Neuronal stem cell (in vitro differentiated cells): ENCODE data around the gene NPAS3.

ENCODE experiments used
- DNase-seq: peaks from one replicate; pipeline ENCODE4 v3.0.0-alpha.2; 2013; ENCODE audit warnings: low spot score
- H2AFZ ChIP-seq: one replicate; pipeline ENCODE4 v1.6.1; 2013; ENCODE audit warnings: mild to moderate bottlenecking, low read length, inconsistent platforms
- H2AK5ac ChIP-seq: 2 replicates; pipeline ENCODE4 v1.6.1; 2013; ENCODE audit warnings: low read depth, mild to moderate bottlenecking, inconsistent platforms, low read length, moderate library complexity, mixed read lengths
- H2BK120ac ChIP-seq: 2 replicates; pipeline ENCODE4 v1.6.1; 2013; ENCODE audit warnings: low read depth, mild to moderate bottlenecking, inconsistent platforms, low read length, moderate library complexity, mixed read lengths
- H2BK12ac ChIP-seq: one replicate; pipeline ENCODE4 v1.6.1; 2013; ENCODE audit warnings: low read length, inconsistent platforms
- H2BK15ac ChIP-seq: 2 replicates; pipeline ENCODE4 v1.6.1; 2013; ENCODE audit warnings: mild to moderate bottlenecking, low read length, inconsistent platforms, mixed read lengths
- H2BK5ac ChIP-seq: one replicate; pipeline ENCODE4 v1.6.1; 2013; ENCODE audit warnings: inconsistent platforms, mild to moderate bottlenecking, low read length, moderate library complexity
- H3K14ac ChIP-seq: one replicate; pipeline ENCODE4 v1.6.1; 2013; ENCODE audit warnings: low read length, inconsistent platforms
- H3K18ac ChIP-seq: 2 replicates; pipeline ENCODE4 v1.6.1; 2013; ENCODE audit warnings: low read length, inconsistent platforms
- H3K23ac ChIP-seq: 2 replicates; pipeline ENCODE4 v1.6.1; 2013; ENCODE audit warnings: low read depth, mild to moderate bottlenecking, mixed read lengths, low read length, inconsistent platforms; ENCODE audit not compliant: poor library complexity
- H3K27ac ChIP-seq: replicated peaks from 3 replicates; pipeline ENCODE4 v1.5.1; 2013; ENCODE audit warnings: low read length, inconsistent platforms
- H3K27me3 ChIP-seq, 3 experiments: 2 replicates each; pipeline ENCODE4 v1.6.1; 2013; ENCODE audit warnings: low read length in 3 of 3, mild to moderate bottlenecking in 2 of 3, inconsistent platforms in 1 of 3, low read depth in 1 of 3, mixed read lengths in 1 of 3, moderate library complexity in 1 of 3; ENCODE audit not compliant: control insufficient read depth in 3 of 3, insufficient read depth in 3 of 3
- H3K36me3 ChIP-seq, 2 donors: replicated peaks in 1 of 2; 2 replicates each; pipeline ENCODE4 v1.6.1; 2013; ENCODE audit warnings: low read length in 2 of 2; ENCODE audit not compliant: control insufficient read depth in 2 of 2, insufficient read depth in 2 of 2
- H3K4ac ChIP-seq: 2 replicates; pipeline ENCODE4 v1.6.1; 2013; ENCODE audit warnings: inconsistent platforms, mild to moderate bottlenecking, low read length, moderate library complexity
- H3K4me1 ChIP-seq, 2 donors: 1 replicate in 1 of 2; 2 replicates in 1 of 2; pipeline ENCODE4 v1.6.1; 2013; ENCODE audit warnings: low read length in 2 of 2, low read depth in 1 of 2; ENCODE audit not compliant: control insufficient read depth in 2 of 2, insufficient read depth in 1 of 2
- H3K4me2 ChIP-seq: one replicate; pipeline ENCODE4 v1.6.1; 2013; ENCODE audit warnings: mild to moderate bottlenecking, low read length, inconsistent platforms; ENCODE audit not compliant: insufficient read depth, poor library complexity, severe bottlenecking
- H3K4me3 ChIP-seq, 2 donors: 2 replicates each; pipeline ENCODE4 v1.5.1; 2013; ENCODE audit warnings: low read length in 2 of 2, mild to moderate bottlenecking in 2 of 2, inconsistent platforms in 1 of 2, moderate library complexity in 1 of 2
- H3K79me1 ChIP-seq: one replicate; pipeline ENCODE4 v1.6.1; 2013; ENCODE audit warnings: low read depth, mild to moderate bottlenecking, inconsistent platforms, low read length, moderate library complexity
- H3K9ac ChIP-seq: one replicate; pipeline ENCODE4 v1.6.1; 2013; ENCODE audit warnings: mild to moderate bottlenecking, low read depth, low read length, inconsistent platforms; ENCODE audit not compliant: poor library complexity
- H3K9me3 ChIP-seq, 2 donors: replicated peaks in 1 of 2; 2 replicates each; pipeline versions ENCODE3 to v1.6.1; 2013; ENCODE audit warnings: low read length in 2 of 2, mild to moderate bottlenecking in 2 of 2, inconsistent platforms in 1 of 2, low read depth in 1 of 2, mixed read lengths in 1 of 2, moderate library complexity in 1 of 2; ENCODE audit not compliant: control insufficient read depth in 2 of 2, insufficient read depth in 1 of 2
- H4K8ac ChIP-seq: one replicate; pipeline ENCODE4 v1.6.1; 2013; ENCODE audit warnings: low read depth, mild to moderate bottlenecking, inconsistent platforms, low read length, moderate library complexity
- H4K91ac ChIP-seq: one replicate; pipeline ENCODE4 v1.6.1; 2013; ENCODE audit warnings: low read length, low read depth, mild to moderate bottlenecking, inconsistent platforms; ENCODE audit not compliant: poor library complexity
- WGBS, 2 donors: extraction: QIAGEN DNeasy Blood & Tissue Kit; methylation state at CpG; one replicate each; pipeline ENCODE4 v1.1.7; 2013; ENCODE audit warnings: missing lambda C conversion rate in 2 of 2, mixed read lengths in 1 of 2; ENCODE audit not compliant: insufficient read length in 2 of 2, insufficient replicate concordance in 1 of 2; ENCODE audit errors: extremely low coverage in 2 of 2; 5-methylcytosine and 5-hydroxymethylcytosine counted together

The NPAS3 gene

GRCh38 chr14:33631441-33631840 lies 692.8 kb downstream of the NPAS3 start:
- H3K36me3 ChIP-seq, result no peaks in the 10 kb centered on the region
- DNase-seq, result no peak
- H4K8ac ChIP-seq, result no peak overlapping the region
- H2BK12ac ChIP-seq, result no peak overlapping the region
- no peak overlapping the region for H3K18ac ChIP-seq
- H3K9ac ChIP-seq, result no peak overlapping the region
- H3K4ac ChIP-seq, result no peak overlapping the region
- no peak overlapping the region for H2BK15ac ChIP-seq
- H3K4me2 ChIP-seq, result no peak overlapping the region
- H2AFZ ChIP-seq, result no peak overlapping the region
- no peak overlapping the region for H3K4me3 ChIP-seq
- no peak overlapping the region for H4K91ac ChIP-seq
- H2AK5ac ChIP-seq, result no peak overlapping the region
- H3K4me1 ChIP-seq, result no peaks in the 10 kb centered on the region
- H3K9me3 ChIP-seq, result no peaks in the 10 kb centered on the region
- no peaks in the 10 kb centered on the region for H3K27me3 ChIP-seq
- H3K27ac ChIP-seq, result no peak overlapping the region
- no CpG with 5 or more reads among the region's 6 CpGs for WGBS, 2 donors
- H3K79me1 ChIP-seq, result no peaks in the 10 kb centered on the region
- H2BK120ac ChIP-seq, result no peak overlapping the region
- no peak overlapping the region for H2BK5ac ChIP-seq
- no peak overlapping the region for H3K14ac ChIP-seq
- no peak overlapping the region for H3K23ac ChIP-seq

GRCh38 chr14:33634631-33635030 lies 696.0 kb downstream of the NPAS3 start:
- DNase-seq, result no peak
- 100% methylated on average over 1 of the region's 3 CpGs; no CpG with 5 or more reads in 1 of the 2 donors for WGBS, 2 donors

GRCh38 chr14:33636716-33637115 lies 698.0 kb downstream of the NPAS3 start:
- no peak overlapping the region for H3K14ac ChIP-seq
- H4K91ac ChIP-seq, result no peak overlapping the region
- H3K4me3 ChIP-seq, result no peak overlapping the region
- no peaks in the 10 kb centered on the region for H3K79me1 ChIP-seq
- H3K9me3 ChIP-seq, result no peaks in the 10 kb centered on the region
- H2BK5ac ChIP-seq, result no peak overlapping the region
- H3K4me2 ChIP-seq, result no peak overlapping the region
- DNase-seq, result no peak
- no peak overlapping the region for H4K8ac ChIP-seq
- no peak overlapping the region for H2AFZ ChIP-seq
- no peak overlapping the region for H3K23ac ChIP-seq
- WGBS, 2 donors, result no CpG with 5 or more reads among the region's 4 CpGs
- H2BK120ac ChIP-seq, result no peak overlapping the region
- no peak overlapping the region for H3K4ac ChIP-seq
- H3K36me3 ChIP-seq, result no peaks in the 10 kb centered on the region
- no peaks in the 10 kb centered on the region for H3K27me3 ChIP-seq
- no peak overlapping the region for H3K9ac ChIP-seq
- H3K27ac ChIP-seq, result no peak overlapping the region
- no peak overlapping the region for H2BK15ac ChIP-seq
- no peak overlapping the region for H2BK12ac ChIP-seq
- no peak overlapping the region for H2AK5ac ChIP-seq
- no peak overlapping the region for H3K18ac ChIP-seq
- peaks cover 0 to 8% of the 10 kb centered on the region in 2 donors for H3K4me1 ChIP-seq

More at GRCh38 chr14:33634631-33635030, 696.0 kb downstream of the NPAS3 start:
- Histone ChIP-seq H3K79me1 (no peaks in the 10 kb centered on the region), H2AFZ (no peak overlapping the region), H3K4me2 (no peak overlapping the region), H3K4me3 (no peak overlapping the region), H2AK5ac (no peak overlapping the region), H4K8ac (no peak overlapping the region), H3K9ac (no peak overlapping the region), H2BK5ac (no peak overlapping the region), H2BK15ac (no peak overlapping the region), H2BK12ac (no peak overlapping the region), H3K27me3 (no peaks in the 10 kb centered on the region), H3K9me3 (no peaks in the 10 kb centered on the region), H3K14ac (no peak overlapping the region), H3K4me1 (no peaks in the 10 kb centered on the region), H3K23ac (no peak overlapping the region), H3K36me3 (no peaks in the 10 kb centered on the region), H3K18ac (no peak overlapping the region), H2BK120ac (no peak overlapping the region), H3K27ac (no peak overlapping the region), H4K91ac (no peak overlapping the region), H3K4ac (no peak overlapping the region)

- Histone ChIP-seq H3K27me3 (no peaks in the 10 kb centered on the region), H2AFZ (peak overlapping the region; percentile 39), H4K8ac (no peak overlapping the region), H3K4me1 (peaks cover 2 to 26% of the 10 kb centered on the region in 2 donors), H2BK15ac (no peak overlapping the region), H3K4me2 (peak overlapping the region; percentile 22), H2BK12ac (no peak overlapping the region), H3K27ac (peak overlapping the region; percentile 68), H3K14ac (no peak overlapping the region), H3K9ac (no peak overlapping the region), H2AK5ac (no peak overlapping the region), H3K18ac (no peak overlapping the region), H2BK5ac (no peak overlapping the region), H3K79me1 (no peaks in the 10 kb centered on the region), H2BK120ac (no peak overlapping the region), H4K91ac (no peak overlapping the region), H3K9me3 (no peaks in the 10 kb centered on the region), H3K23ac (no peak overlapping the region), H3K4ac (no peak overlapping the region), H3K4me3 (peak overlapping the region in 1 of 2 donors; percentile 18), H3K36me3 (no peaks in the 10 kb centered on the region)
- no CpG with 5 or more reads among the region's 6 CpGs for WGBS, 2 donors
- peak; percentile 64 for DNase-seq
Measured at GRCh38 chr14:33642080-33642479, 703.4 kb downstream of the NPAS3 start.
